Measurements from ENCODE around the gene USP6NL. TPM values are rescaled to one million over a fixed set of nuclear protein-coding genes. Genes with fewer than 3 reads are reported as not detected.

Gene USP6NL
- total and polyA plus RNA-seq, 2 of the 13 experiments (the other 11 are each of a cell fraction or from before 2014, with no cell fraction given), result 10.5 to 22.9 TPM

GRCh38 chr10:11602919-11603523 lies 8.4 kb downstream of the USP6NL start (continued):
- no peak for TF ChIP-seq ZBTB4 (CRISPR knock-in tag; IDR thresholded peaks at IDR 0.05; ENCODE audit: borderline replicate concordance)
- TF ChIP-seq, protein P1, sequence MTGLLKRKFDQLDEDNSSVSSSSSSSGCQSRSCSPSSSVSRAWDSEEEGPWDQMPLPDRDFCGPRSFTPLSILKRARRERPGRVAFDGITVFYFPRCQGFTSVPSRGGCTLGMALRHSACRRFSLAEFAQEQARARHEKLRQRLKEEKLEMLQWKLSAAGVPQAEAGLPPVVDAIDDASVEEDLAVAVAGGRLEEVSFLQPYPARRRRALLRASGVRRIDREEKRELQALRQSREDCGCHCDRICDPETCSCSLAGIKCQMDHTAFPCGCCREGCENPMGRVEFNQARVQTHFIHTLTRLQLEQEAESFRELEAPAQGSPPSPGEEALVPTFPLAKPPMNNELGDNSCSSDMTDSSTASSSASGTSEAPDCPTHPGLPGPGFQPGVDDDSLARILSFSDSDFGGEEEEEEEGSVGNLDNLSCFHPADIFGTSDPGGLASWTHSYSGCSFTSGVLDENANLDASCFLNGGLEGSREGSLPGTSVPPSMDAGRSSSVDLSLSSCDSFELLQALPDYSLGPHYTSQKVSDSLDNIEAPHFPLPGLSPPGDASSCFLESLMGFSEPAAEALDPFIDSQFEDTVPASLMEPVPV (CRISPR knock-in tag; IDR thresholded peaks at IDR 0.05), result no peak
- TF ChIP-seq NFE2L2 (IDR thresholded peaks at IDR 0.05; ENCODE audit: low read length), result no peak
- no peak for TF ChIP-seq ZNF557 (CRISPR knock-in tag; IDR thresholded peaks at IDR 0.05)
- TF ChIP-seq, protein P2, sequence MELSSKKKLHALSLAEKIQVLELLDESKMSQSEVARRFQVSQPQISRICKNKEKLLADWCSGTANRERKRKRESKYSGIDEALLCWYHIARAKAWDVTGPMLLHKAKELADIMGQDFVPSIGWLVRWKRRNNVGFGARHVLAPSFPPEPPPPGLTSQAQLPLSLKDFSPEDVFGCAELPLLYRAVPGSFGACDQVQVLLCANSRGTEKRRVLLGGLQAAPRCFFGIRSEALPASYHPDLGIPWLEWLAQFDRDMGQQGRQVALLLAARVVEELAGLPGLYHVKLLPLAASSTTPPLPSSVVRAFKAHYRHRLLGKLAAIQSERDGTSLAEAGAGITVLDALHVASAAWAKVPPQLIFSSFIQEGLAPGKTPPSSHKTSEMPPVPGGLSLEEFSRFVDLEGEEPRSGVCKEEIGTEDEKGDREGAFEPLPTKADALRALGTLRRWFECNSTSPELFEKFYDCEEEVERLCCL (CRISPR knock-in tag; IDR thresholded peaks at IDR 0.05; ENCODE audit: borderline replicate concordance), result no peak
- TF ChIP-seq, protein P3, sequence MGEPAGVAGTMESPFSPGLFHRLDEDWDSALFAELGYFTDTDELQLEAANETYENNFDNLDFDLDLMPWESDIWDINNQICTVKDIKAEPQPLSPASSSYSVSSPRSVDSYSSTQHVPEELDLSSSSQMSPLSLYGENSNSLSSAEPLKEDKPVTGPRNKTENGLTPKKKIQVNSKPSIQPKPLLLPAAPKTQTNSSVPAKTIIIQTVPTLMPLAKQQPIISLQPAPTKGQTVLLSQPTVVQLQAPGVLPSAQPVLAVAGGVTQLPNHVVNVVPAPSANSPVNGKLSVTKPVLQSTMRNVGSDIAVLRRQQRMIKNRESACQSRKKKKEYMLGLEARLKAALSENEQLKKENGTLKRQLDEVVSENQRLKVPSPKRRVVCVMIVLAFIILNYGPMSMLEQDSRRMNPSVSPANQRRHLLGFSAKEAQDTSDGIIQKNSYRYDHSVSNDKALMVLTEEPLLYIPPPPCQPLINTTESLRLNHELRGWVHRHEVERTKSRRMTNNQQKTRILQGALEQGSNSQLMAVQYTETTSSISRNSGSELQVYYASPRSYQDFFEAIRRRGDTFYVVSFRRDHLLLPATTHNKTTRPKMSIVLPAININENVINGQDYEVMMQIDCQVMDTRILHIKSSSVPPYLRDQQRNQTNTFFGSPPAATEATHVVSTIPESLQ (CRISPR knock-in tag; conservative IDR thresholded peaks at IDR 0.05), result no peak
- TF ChIP-seq ZNF460 (CRISPR knock-in tag; IDR thresholded peaks at IDR 0.05; ENCODE audit: borderline replicate concordance), result no peak
- TF ChIP-seq ZZZ3 (CRISPR knock-in tag; IDR thresholded peaks at IDR 0.05; ENCODE audit: borderline replicate concordance), result no peak
- no peak for TF ChIP-seq ZNF709 (CRISPR knock-in tag; IDR thresholded peaks at IDR 0.05)
- TF ChIP-seq ETV5 (CRISPR knock-in tag; IDR thresholded peaks at IDR 0.05; ENCODE audit: borderline replicate concordance), result peak; percentile 94
- no peak for TF ChIP-seq MBNL3 (CRISPR knock-in tag; conservative IDR thresholded peaks at IDR 0.05)
- TF ChIP-seq SP2 (CRISPR knock-in tag; IDR thresholded peaks at IDR 0.05), result no peak
- no peak for TF ChIP-seq ZNF674 (CRISPR knock-in tag; IDR thresholded peaks at IDR 0.05; ENCODE audit: low read depth)
- TF ChIP-seq ATM (IDR thresholded peaks at IDR 0.05; ENCODE audit: borderline replicate concordance), result no peak
- TF ChIP-seq FOSL2 (CRISPR knock-in tag; IDR thresholded peaks at IDR 0.05), result peak; percentile 42; the same call in 1 of the 2 replicates
- TF ChIP-seq SMARCC2 (IDR thresholded peaks at IDR 0.05), result 0 out of 2 replicates have a peak, but pooled peaks have one; percentile 18
- TF ChIP-seq ZNF614 (CRISPR knock-in tag; IDR thresholded peaks at IDR 0.05; ENCODE audit: borderline replicate concordance), result peak; percentile 82
- peak; percentile 79; the same call in 1 of the 2 replicates for TF ChIP-seq DPF2 (CRISPR knock-in tag; IDR thresholded peaks at IDR 0.05; ENCODE audit: borderline replicate concordance, low read depth)
- TF ChIP-seq ZBTB46 (CRISPR knock-in tag; IDR thresholded peaks at IDR 0.05; ENCODE audit: borderline replicate concordance), result no peak
- no peak for TF ChIP-seq KDM5B (CRISPR knock-in tag; IDR thresholded peaks at IDR 0.05; ENCODE audit: borderline replicate concordance)

Measured in HepG2 (cell line).